Suprapubic skin (tissue), 3 donors: ENCODE results near the gene RASD2.

Experiments
- CTCF ChIP-seq, 2 donors: fragments of 200-600 bp in 1 of 2; fragments of 450-650 bp in 1 of 2; sonication (generic) in 1 of 2; IDR thresholded peaks; one replicate each; pipeline ENCODE4 v1.5.1; 2016 to 2019; ENCODE audit warnings: antibody characterized with exemption in 2 of 2, mild to moderate bottlenecking in 1 of 2, moderate library complexity in 1 of 2
- POLR2AphosphoS5 ChIP-seq, 3 donors: sonication (generic); formaldehyde crosslinking; IDR thresholded peaks; one replicate each; pipeline ENCODE4 v1.6.1; 2017; ENCODE audit warnings: antibody characterized with exemption in 3 of 3

- no peak for TF ChIP-seq CTCF (IDR thresholded peaks at IDR 0.05)
- no peak for TF ChIP-seq POLR2AphosphoS5 (IDR thresholded peaks at IDR 0.05)
Measured at GRCh38 chr22:35537232-35537631, 3.4 kb upstream of the RASD2 start.
